HG03565 (cell line): ENCODE data around the gene ARHGAP25.
"Not testable (repeated sequence)": the region's sequence is repeated elsewhere in the genome, so short reads cannot be mapped to it uniquely, and the experiment has no call there.

Source experiments
- ATAC-seq: cut with Tn5 transposase; IDR thresholded peaks from one replicate; pipeline ENCODE4 v1.9.1; 2021; ENCODE audit warnings: mild to moderate bottlenecking, moderate library complexity; ENCODE audit not compliant: unreplicated experiment

The ARHGAP25 gene

GRCh38 chr2:68790600-68790999 is 56.0 kb downstream of the ARHGAP25 start:
- ATAC-seq = no peak

GRCh38 chr2:68791914-68792313 is 57.3 kb downstream of the ARHGAP25 start:
- no peak for ATAC-seq

GRCh38 chr2:68792751-68793150 is 58.1 kb downstream of the ARHGAP25 start:
- ATAC-seq = no peak

GRCh38 chr2:68796295-68796905 is 61.8 kb downstream of the ARHGAP25 start:
- no peak for ATAC-seq

GRCh38 chr2:68798569-68798968 is 64.0 kb downstream of the ARHGAP25 start:
- no peak for ATAC-seq

- no peak for ATAC-seq
These were observed 64.8 kb downstream of the ARHGAP25 start for GRCh38 chr2:68799140-68800026.

- ATAC-seq = no peak
These were observed 65.4 kb downstream of the ARHGAP25 start for GRCh38 chr2:68800027-68800401.

GRCh38 chr2:68800517-68800916 is 65.9 kb downstream of the ARHGAP25 start:
- ATAC-seq = no peak

GRCh38 chr2:68802161-68802560 is 67.5 kb downstream of the ARHGAP25 start:
- not testable (repeated sequence) for ATAC-seq

GRCh38 chr2:68805025-68805424 is 70.4 kb downstream of the ARHGAP25 start:
- ATAC-seq = no peak

- ATAC-seq = no peak
These were observed 72.0 kb downstream of the ARHGAP25 start for GRCh38 chr2:68806511-68807109.

GRCh38 chr2:68807821-68808266 is 73.2 kb downstream of the ARHGAP25 start:
- no peak for ATAC-seq

GRCh38 chr2:68809324-68810240 is 75.0 kb downstream of the ARHGAP25 start:
- ATAC-seq = no peak

GRCh38 chr2:68811364-68811763 is 76.8 kb downstream of the ARHGAP25 start:
- ATAC-seq = no peak

GRCh38 chr2:68812251-68812650 is 77.6 kb downstream of the ARHGAP25 start:
- no peak for ATAC-seq

- no peak for ATAC-seq
These were observed 79.0 kb downstream of the ARHGAP25 start for GRCh38 chr2:68813596-68813995.

- ATAC-seq = no peak
These were observed 82.7 kb downstream of the ARHGAP25 start for GRCh38 chr2:68817306-68817705.

GRCh38 chr2:68819556-68819955 is 84.9 kb downstream of the ARHGAP25 start:
- no peak for ATAC-seq

GRCh38 chr2:68822207-68822872 is 87.7 kb downstream of the ARHGAP25 start:
- ATAC-seq = no peak

GRCh38 chr2:68824831-68825230 is 90.2 kb downstream of the ARHGAP25 start:
- ATAC-seq = no peak
